Sigmoid colon (tissue), 7 donors: ENCODE results near the gene RNASET2. TPM values are rescaled to one million over a fixed set of nuclear protein-coding genes. Genes with fewer than 3 reads are reported as not detected.

Experiments used
- DNase-seq: peaks from one replicate; pipeline ENCODE4 v3.0.0-alpha.2; 2019
- H3K27ac ChIP-seq, 4 donors: fragments of 200-600 bp; sonication (generic); one replicate each; pipeline ENCODE4 v1.5.1; 2016 to 2019; ENCODE audit warnings: mild to moderate bottlenecking in 1 of 4
- H3K27me3 ChIP-seq, 3 donors: fragments of 200-600 bp; sonication (generic); one replicate each; pipeline ENCODE4 v1.5.1; 2019; ENCODE audit warnings: mild to moderate bottlenecking in 1 of 3
- H3K36me3 ChIP-seq, 4 donors: fragments of 200-600 bp; sonication (generic); one replicate each; pipeline ENCODE4 v1.5.1; 2016 to 2019
- H3K4me1 ChIP-seq, 4 donors: fragments of 200-600 bp; sonication (generic); one replicate each; pipeline ENCODE4 v1.5.1; 2017 to 2019
- H3K4me3 ChIP-seq, 4 donors: fragments of 200-600 bp; sonication (generic); one replicate each; pipeline ENCODE4 v1.5.1; 2017 to 2019; ENCODE audit warnings: mild to moderate bottlenecking in 2 of 4, moderate library complexity in 1 of 4
- H3K9me3 ChIP-seq, 4 donors: fragments of 200-600 bp in 3 of 4; sonication (generic) in 3 of 4; one replicate each; pipeline versions ENCODE4 v1.5.1 to v1.6.1; 2013 to 2019
- EP300 ChIP-seq, 4 donors: sonication (generic); formaldehyde crosslinking; IDR thresholded peaks; one replicate each; pipeline ENCODE4 v1.6.1; 2017; ENCODE audit warnings: antibody characterized with exemption in 4 of 4
- POLR2A ChIP-seq, 2 donors: fragments of 450-650 bp; IDR thresholded peaks; one replicate each; pipeline ENCODE4 v1.6.1; 2016; ENCODE audit warnings: antibody characterized with exemption in 2 of 2, mild to moderate bottlenecking in 2 of 2, moderate library complexity in 2 of 2
- POLR2AphosphoS5 ChIP-seq, 4 donors: sonication (generic); formaldehyde crosslinking; IDR thresholded peaks; one replicate each; pipeline ENCODE4 v1.6.1; 2017; ENCODE audit warnings: antibody characterized with exemption in 4 of 4
- WGBS, 2 donors: extraction: QIAGEN DNeasy Blood & Tissue Kit; methylation state at CpG; one replicate each; pipeline ENCODE4 v1.1.7; 2013; 5-methylcytosine and 5-hydroxymethylcytosine counted together
- intact Hi-C: fragments of 100-400 bp; cut with DNase I; formaldehyde crosslinking; loops from one replicate; pipeline ENCODE4 v1.15.1; 2023
- polyA plus RNA-seq, 3 donors: library from polyadenylated mRNA; stranded (reverse); fragments of 200-250 nt; gene quantifications; one replicate each; pipeline ENCODE4 v1.2.3, GENCODE V29; 2013
- total RNA-seq, 4 donors: library from RNA; depleted of rRNA; stranded (reverse); fragments of >200 nt; gene quantifications; one replicate each; pipeline ENCODE4 v1.1.0, GENCODE V29; 2016
- TF ChIP-seq, protein P1 (sequence below), 4 experiments: fragments of 450-650 bp in 3 of 4; fragments of 200-600 bp in 1 of 4; IDR thresholded peaks; one replicate each; pipeline ENCODE4 v1.5.1; 2016 to 2019; ENCODE audit warnings: antibody characterized with exemption in 4 of 4, mild to moderate bottlenecking in 3 of 4, moderate library complexity in 2 of 4
- donor health status: healthy with polysubstance abuse.
- donor health status: Bipolar disorder and iron deficiency.
- donor health status: healthy.

Gene RNASET2
- total and polyA plus RNA-seq, 7 donors: 35.4 to 83.9 (median 43.9) TPM

- DNase-seq: no peak
- Histone ChIP-seq H3K9me3 (no peaks in the 10 kb centered on the region), H3K27ac (no peak overlapping the region), H3K27me3 (no peaks in the 10 kb centered on the region), H3K4me1 (no peaks in the 10 kb centered on the region), H3K36me3 (no peaks in the 10 kb centered on the region), H3K4me3 (no peak overlapping the region)
- intact Hi-C loops: no loop called here
- no peak for TF ChIP-seq EP300 (IDR thresholded peaks at IDR 0.05)
- TF ChIP-seq, protein P1, sequence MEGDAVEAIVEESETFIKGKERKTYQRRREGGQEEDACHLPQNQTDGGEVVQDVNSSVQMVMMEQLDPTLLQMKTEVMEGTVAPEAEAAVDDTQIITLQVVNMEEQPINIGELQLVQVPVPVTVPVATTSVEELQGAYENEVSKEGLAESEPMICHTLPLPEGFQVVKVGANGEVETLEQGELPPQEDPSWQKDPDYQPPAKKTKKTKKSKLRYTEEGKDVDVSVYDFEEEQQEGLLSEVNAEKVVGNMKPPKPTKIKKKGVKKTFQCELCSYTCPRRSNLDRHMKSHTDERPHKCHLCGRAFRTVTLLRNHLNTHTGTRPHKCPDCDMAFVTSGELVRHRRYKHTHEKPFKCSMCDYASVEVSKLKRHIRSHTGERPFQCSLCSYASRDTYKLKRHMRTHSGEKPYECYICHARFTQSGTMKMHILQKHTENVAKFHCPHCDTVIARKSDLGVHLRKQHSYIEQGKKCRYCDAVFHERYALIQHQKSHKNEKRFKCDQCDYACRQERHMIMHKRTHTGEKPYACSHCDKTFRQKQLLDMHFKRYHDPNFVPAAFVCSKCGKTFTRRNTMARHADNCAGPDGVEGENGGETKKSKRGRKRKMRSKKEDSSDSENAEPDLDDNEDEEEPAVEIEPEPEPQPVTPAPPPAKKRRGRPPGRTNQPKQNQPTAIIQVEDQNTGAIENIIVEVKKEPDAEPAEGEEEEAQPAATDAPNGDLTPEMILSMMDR (IDR thresholded peaks at IDR 0.05): no peak
- TF ChIP-seq POLR2AphosphoS5 (IDR thresholded peaks at IDR 0.05): no peak
- TF ChIP-seq POLR2A (IDR thresholded peaks at IDR 0.05): no peak
- 74 to 91% methylated on average over 8 of the region's 8 CpGs for whole genome bisulfite sequencing, 2 donors
These were observed 48.9 kb downstream of the RNASET2 start for GRCh38 chr6:166907373-166907841.

DNA sequence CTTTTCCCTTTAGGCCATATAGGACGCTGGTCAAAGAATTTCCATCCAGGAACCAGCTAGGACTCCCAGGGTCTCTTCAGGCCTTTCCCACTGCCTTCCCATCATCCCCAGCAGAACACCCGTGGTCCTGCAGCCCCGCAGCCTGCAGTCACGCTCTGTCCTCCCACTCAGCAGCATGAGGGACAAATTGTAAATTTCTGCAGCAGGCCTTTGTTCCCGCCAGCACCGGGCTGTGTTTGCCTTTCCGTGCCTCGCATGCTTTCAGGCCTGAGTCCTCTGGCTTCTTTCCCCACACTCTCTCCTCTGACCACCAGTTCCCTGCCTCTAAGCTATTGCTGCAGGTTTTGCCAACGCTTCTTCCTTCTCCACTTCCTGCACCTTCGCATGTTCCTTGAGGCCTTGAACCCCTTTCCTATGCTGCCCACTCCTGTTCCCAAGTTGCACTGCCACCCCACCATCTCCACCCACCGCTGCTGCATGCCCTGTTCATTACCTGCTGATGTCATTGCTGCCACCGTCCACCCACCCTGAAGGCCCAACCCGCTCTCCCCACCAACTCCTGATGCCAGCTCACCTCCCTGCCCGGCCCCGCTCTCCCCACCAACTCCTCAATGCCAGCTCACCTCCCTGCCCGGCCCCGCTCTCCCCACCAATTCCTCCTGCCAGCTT is 49.8 kb downstream of the RNASET2 start:
- WGBS, 2 donors: 90 to 92% methylated on average over 17 of the region's 17 CpGs

GRCh38 chr6:166905505-166906134 is 50.7 kb downstream of the RNASET2 start:
- no peak for TF ChIP-seq EP300 (IDR thresholded peaks at IDR 0.05)
- TF ChIP-seq POLR2AphosphoS5 (IDR thresholded peaks at IDR 0.05): no peak
- no peak for TF ChIP-seq POLR2A (IDR thresholded peaks at IDR 0.05)
- TF ChIP-seq, protein P1 (IDR thresholded peaks at IDR 0.05): no peak
- no peak for DNase-seq
- H3K9me3 ChIP-seq: no peaks in the 10 kb centered on the region
- H3K36me3 ChIP-seq: no peaks in the 10 kb centered on the region
- no peaks in the 10 kb centered on the region for H3K27me3 ChIP-seq
- H3K4me1 ChIP-seq: no peaks in the 10 kb centered on the region
- intact Hi-C loops: no loop called here
- WGBS, 2 donors: 86 to 92% methylated on average over 12 of the region's 12 CpGs
- no peak overlapping the region for H3K4me3 ChIP-seq
- H3K27ac ChIP-seq: no peak overlapping the region

More for the DNA sequence above, 49.8 kb downstream of the RNASET2 start:
- Histone ChIP-seq H3K9me3 (no peaks in the 10 kb centered on the region), H3K36me3 (no peaks in the 10 kb centered on the region), H3K27ac (no peak overlapping the region), H3K27me3 (no peaks in the 10 kb centered on the region), H3K4me3 (no peak overlapping the region), H3K4me1 (no peaks in the 10 kb centered on the region)
- TF ChIP-seq POLR2AphosphoS5 (IDR thresholded peaks at IDR 0.05) (no peak), EP300 (IDR thresholded peaks at IDR 0.05) (no peak), POLR2A (IDR thresholded peaks at IDR 0.05) (no peak)
- TF ChIP-seq, protein P1 (IDR thresholded peaks at IDR 0.05): no peak
- intact Hi-C loops: no loop called here
- no peak for DNase-seq

GRCh38 chr6:166905013-166905412 is 51.3 kb downstream of the RNASET2 start:
- 80 to 87% methylated on average over 10 of the region's 10 CpGs for WGBS, 2 donors
- no peak for DNase-seq

More at GRCh38 chr6:166905013-166905412, 51.3 kb downstream of the RNASET2 start:
- H3K9me3 ChIP-seq: no peaks in the 10 kb centered on the region
- intact Hi-C loops: no loop called here
- no peaks in the 10 kb centered on the region for H3K4me1 ChIP-seq
- H3K36me3 ChIP-seq: no peaks in the 10 kb centered on the region
- no peak for TF ChIP-seq POLR2AphosphoS5 (IDR thresholded peaks at IDR 0.05)
- TF ChIP-seq POLR2A (IDR thresholded peaks at IDR 0.05): no peak
- TF ChIP-seq, protein P1 (IDR thresholded peaks at IDR 0.05): no peak
- TF ChIP-seq EP300 (IDR thresholded peaks at IDR 0.05): no peak
- H3K27me3 ChIP-seq: no peaks in the 10 kb centered on the region
- H3K27ac ChIP-seq: no peak overlapping the region
- H3K4me3 ChIP-seq: no peak overlapping the region
